Activated T-cell treated with anti-CD3 and anti-CD28 coated beads for 4 hours (primary cell): ENCODE measurements around the gene SMCO4.
"Not testable (repeated sequence)": the region's sequence is repeated elsewhere in the genome, so short reads cannot be mapped to it uniquely, and the experiment has no call there.

Experiments
- DNase-seq: peaks from one replicate; pipeline ENCODE4 v3.0.0-alpha.2; 2020

The SMCO4 gene

DNA sequence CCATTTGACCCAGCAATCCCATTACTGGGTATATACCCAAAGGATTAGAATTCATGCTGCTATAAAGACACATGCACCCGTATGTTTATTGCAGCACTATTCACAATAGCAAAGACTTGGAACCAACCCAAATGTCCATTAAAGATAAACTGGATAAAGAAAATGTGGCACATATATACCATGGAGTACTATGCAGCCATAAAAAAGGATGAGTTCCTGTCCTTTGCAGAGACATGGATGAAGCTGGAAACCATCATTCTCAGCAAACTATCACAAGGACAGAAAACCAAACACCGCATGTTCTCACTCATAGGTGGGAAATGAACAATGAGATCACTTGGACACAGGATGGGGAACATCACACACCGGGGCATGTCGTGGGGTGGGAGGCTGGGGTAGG is 79.5 kb downstream of the SMCO4 start:
- not testable (repeated sequence) for DNase-seq

DNA sequence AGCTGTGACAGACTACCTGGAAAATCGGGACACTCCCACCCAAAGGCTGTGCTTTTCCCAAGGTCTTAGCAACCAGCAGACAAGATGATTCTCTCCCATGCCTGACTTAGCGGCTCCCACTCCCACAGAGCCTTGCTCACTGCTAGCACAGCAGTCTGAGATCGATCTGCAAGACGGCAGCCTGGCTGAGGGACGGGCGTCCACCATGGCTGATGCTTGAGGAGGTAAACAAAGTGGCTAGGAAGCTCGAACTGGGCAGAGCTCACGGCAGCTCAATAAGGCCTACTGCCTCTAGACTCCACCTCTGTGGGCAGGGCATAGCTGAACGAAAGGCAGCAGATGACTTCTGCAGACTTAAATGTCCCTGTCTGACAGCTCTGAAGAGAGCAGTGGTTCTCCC is 84.9 kb downstream of the SMCO4 start:
- no peak for DNase-seq

DNA sequence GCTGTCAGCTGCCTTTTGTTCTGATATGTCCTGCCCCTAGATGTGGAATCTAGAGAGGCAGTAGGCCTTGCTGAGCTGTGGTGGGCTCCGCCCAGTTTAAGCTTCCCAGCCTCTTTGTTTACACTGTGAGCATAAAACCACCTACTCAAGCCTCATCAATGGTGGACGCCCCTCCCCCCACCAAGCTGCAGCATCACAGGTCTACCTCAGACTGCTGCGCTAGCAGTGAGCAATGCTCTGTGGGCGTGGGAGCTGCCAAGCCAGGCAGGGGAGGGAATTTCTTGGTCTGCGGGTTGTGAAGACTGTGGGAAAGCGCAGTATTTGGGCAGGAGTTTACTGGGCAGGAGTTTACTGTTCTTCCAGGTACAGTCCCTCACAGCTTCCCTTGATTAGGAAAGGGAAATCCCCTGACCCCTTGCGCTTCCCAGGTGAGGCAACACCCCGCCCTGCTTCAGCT is 98.5 kb downstream of the SMCO4 start:
- no peak for DNase-seq

DNA sequence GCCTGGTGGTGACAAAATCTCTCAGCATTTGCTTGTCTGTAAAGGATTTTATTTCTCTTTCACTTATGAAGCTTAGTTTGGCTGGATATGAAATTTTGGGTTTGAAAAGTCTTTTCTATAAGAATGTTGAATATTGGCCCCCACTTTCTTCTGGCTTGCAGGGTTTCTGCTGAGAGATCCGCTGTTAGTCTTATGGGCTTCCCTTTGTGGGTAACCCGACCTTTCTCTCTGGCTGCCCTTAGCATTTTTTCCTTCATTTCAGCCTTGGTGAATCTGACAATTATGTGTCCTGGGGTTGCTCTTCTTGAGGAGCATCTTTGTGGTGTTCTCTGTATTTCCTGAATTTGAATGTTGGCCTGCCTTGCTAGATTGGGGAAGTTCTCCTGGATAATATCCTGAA is 100.0 kb downstream of the SMCO4 start:
- DNase-seq, result not testable (repeated sequence)

DNA sequence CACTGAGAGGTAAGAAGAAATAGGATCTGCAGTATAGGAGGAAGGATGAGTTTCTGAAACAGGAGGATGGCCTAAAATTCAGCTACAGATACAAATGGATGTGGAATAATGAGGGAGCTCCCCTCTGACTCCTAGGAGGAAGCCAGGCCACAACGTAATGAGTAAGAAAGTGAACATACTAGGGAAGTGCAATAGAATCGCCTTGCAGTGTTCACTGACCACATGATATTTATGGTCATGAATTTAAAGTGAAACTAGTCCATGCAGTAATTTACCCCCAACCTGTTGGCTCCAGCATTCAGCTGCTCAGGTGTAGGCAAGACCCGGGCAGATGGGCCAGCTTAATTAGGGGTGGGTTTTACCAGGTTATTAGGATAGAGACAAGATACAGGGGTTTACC is 110.9 kb downstream of the SMCO4 start:
- no peak for DNase-seq
